GM20000 (cell line): ENCODE measurements around the gene SUGCT.

Source experiments
- DNase-seq: peaks from one replicate; pipeline ENCODE4 v3.0.0; 2012; ENCODE audit warnings: low spot score
- CTCF ChIP-seq: IDR thresholded peaks from 2 replicates; pipeline ENCODE4 v1.5.1; 2012; ENCODE audit warnings: mild to moderate bottlenecking, control low read depth; ENCODE audit errors: extremely low read depth, missing control alignments

SUGCT gene

GRCh38 chr7:40199076-40199802 lies 64.4 kb downstream of the SUGCT start:
- TF ChIP-seq CTCF: no peak
- no peak for DNase-seq

GRCh38 chr7:40200791-40201190 lies 66.0 kb downstream of the SUGCT start:
- DNase-seq: no peak
- no peak for TF ChIP-seq CTCF

GRCh38 chr7:40202851-40203250 lies 68.0 kb downstream of the SUGCT start:
- no peak for DNase-seq
- TF ChIP-seq CTCF: no peak

- no peak for DNase-seq
- TF ChIP-seq CTCF: no peak
These were observed 69.8 kb downstream of the SUGCT start for GRCh38 chr7:40204581-40204980.

GRCh38 chr7:40205992-40206391 lies 71.2 kb downstream of the SUGCT start:
- no peak for TF ChIP-seq CTCF
- DNase-seq: no peak

GRCh38 chr7:40211276-40212003 lies 76.6 kb downstream of the SUGCT start:
- TF ChIP-seq CTCF: no peak
- no peak for DNase-seq

GRCh38 chr7:40213291-40213690 lies 78.5 kb downstream of the SUGCT start:
- no peak for TF ChIP-seq CTCF
- DNase-seq: no peak
